Activated naive CD4-positive, alpha-beta T cell treated with anti-CD3 and anti-CD28 coated beads for 36 hours (primary cell): ENCODE results near the gene FLII. TPM values are rescaled to one million over a fixed set of nuclear protein-coding genes. Genes with fewer than 3 reads are reported as not detected.

Experiments
- CTCF ChIA-PET: fragments of 350-600 bp; sonication (Branson Sonifier 250); formaldehyde crosslinking; loops from one replicate; lab custom pipeline; 2021; ENCODE audit warnings: antibody characterized with exemption; lab: Charles Lee
- DNase-seq: peaks from one replicate; pipeline ENCODE4 v3.0.0-alpha.2; 2020
- H3K27ac Mint-ChIP-seq: one replicate; pipeline ENCODE4 v1.8.0; 2021; ENCODE audit warnings: mild to moderate bottlenecking, mixed read lengths
- H3K27me3 Mint-ChIP-seq: one replicate; pipeline ENCODE4 v1.8.0; 2021; ENCODE audit warnings: low read depth, mixed read lengths
- H3K36me3 Mint-ChIP-seq: one replicate; pipeline ENCODE4 v1.8.0; 2021; ENCODE audit warnings: low read depth, mixed read lengths
- H3K4me1 Mint-ChIP-seq: one replicate; pipeline ENCODE4 v1.8.0; 2021; ENCODE audit warnings: low read depth, mixed read lengths
- H3K4me3 Mint-ChIP-seq: one replicate; pipeline ENCODE4 v1.8.0; 2021; ENCODE audit warnings: mild to moderate bottlenecking, moderate library complexity, mixed read lengths
- H3K9me3 Mint-ChIP-seq: one replicate; pipeline ENCODE4 v1.8.0; 2021; ENCODE audit warnings: mixed read lengths
- intact Hi-C: fragments of 100-400 bp; cut with micrococcal nuclease; formaldehyde crosslinking; loops from one replicate; pipeline ENCODE4 v1.15.1; 2023
- total RNA-seq, 2 experiments: library from RNA; stranded (reverse); gene quantifications; one replicate each; pipeline ENCODE4 v1.2.3, GENCODE V29; 2021

Gene FLII
- total RNA-seq, 2 experiments from 2014 or later, result 326 to 328 TPM

DNA sequence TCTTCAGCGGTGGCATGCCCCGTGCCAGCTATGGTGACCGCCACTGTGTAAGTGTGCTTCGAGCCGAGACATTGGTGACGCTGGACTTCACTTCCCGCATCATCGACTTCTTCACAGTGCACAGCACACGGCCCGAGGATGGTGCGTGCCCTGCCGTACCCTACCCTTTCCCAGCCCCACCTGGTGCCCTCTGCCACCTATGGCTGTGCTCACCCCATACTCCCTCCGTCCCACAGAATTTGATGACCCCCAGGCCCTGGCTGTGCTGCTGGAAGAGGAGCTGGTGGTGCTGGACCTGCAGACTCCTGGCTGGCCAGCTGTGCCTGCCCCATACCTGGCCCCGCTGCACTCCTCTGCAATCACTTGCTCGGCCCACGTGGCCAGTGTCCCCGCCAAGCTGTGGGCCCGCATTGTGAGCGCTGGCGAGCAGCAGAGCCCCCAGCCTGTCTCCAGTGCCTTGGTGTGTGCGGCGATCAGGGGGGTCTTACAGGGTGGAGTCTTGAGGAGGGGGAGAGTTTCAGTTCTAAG lies 23.6 kb downstream of the FLII start:
- no peak overlapping the region for H3K4me3 Mint-ChIP-seq
- CTCF ChIA-PET, result no interaction called here
- H3K4me1 Mint-ChIP-seq, result no peaks in the 10 kb centered on the region
- peaks cover 3% of the 10 kb centered on the region for H3K36me3 Mint-ChIP-seq
- H3K9me3 Mint-ChIP-seq, result no peaks in the 10 kb centered on the region
- H3K27me3 Mint-ChIP-seq, result no peaks in the 10 kb centered on the region
- intact Hi-C loops, result no loop called here
- no peak for DNase-seq
- H3K27ac Mint-ChIP-seq, result no peak overlapping the region

DNA sequence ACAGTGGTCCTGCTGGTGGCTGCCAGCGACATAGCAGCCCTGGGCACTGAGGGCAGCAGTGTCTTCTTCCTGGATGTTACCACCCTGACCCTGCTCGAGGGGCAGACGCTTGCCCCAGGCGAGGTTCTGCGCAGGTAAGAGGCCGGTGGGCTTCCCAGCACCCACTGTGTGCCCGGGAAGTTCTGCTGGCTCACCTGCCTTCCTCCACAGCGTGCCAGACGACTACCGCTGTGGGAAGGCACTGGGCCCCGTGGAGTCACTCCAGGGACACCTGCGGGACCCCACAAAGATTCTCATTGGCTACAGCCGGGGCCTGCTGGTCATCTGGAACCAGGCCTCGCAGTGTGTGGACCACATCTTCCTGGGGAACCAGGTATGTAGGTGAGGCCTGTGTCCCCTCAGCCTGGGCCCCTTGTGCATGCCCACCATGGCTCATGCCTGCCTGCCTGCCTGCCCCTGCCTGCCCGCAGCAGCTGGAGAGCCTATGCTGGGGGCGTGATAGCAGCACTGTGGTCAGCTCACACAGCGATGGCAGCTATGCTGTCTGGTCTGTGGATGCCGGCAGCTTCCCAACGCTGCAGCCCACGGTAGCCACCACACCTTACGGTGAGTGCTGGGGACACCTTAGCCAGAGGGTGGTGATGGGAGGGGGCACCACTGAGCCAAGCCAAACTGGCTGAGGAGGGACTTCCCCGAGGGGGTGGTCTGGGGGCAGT lies 24.6 kb downstream of the FLII start:
- intact Hi-C loops, result no loop called here
- Mint-ChIP-seq H3K4me1 (no peaks in the 10 kb centered on the region), H3K36me3 (peaks cover 3% of the 10 kb centered on the region), H3K27ac (no peak overlapping the region), H3K27me3 (no peaks in the 10 kb centered on the region), H3K4me3 (no peak overlapping the region), H3K9me3 (no peaks in the 10 kb centered on the region)
- DNase-seq, result no peak
- CTCF ChIA-PET, result no interaction called here

- H3K9me3 Mint-ChIP-seq, result no peaks in the 10 kb centered on the region
- no peaks in the 10 kb centered on the region for H3K27me3 Mint-ChIP-seq
- intact Hi-C loops, result no loop called here
- H3K4me3 Mint-ChIP-seq, result no peak overlapping the region
- peaks cover 18% of the 10 kb centered on the region for H3K4me1 Mint-ChIP-seq
- H3K27ac Mint-ChIP-seq, result no peak overlapping the region
- CTCF ChIA-PET, result no interaction called here
- H3K36me3 Mint-ChIP-seq, result no peaks in the 10 kb centered on the region
- DNase-seq, result no peak
Observed at GRCh38 chr17:18231164-18231563, 27.4 kb downstream of the FLII start.

- CTCF ChIA-PET, result interaction anchor here (1.3 kb wide), 1 partner anchor 13 kb away, joined by 3 read pairs; no protein-coding TSS in a partner anchor
- H3K9me3 Mint-ChIP-seq, result no peaks in the 10 kb centered on the region
- DNase-seq, result no peak
- H3K36me3 Mint-ChIP-seq, result no peaks in the 10 kb centered on the region
- H3K4me1 Mint-ChIP-seq, result peaks cover 21% of the 10 kb centered on the region
- no peak overlapping the region for H3K4me3 Mint-ChIP-seq
- intact Hi-C loops, result no loop called here
- H3K27ac Mint-ChIP-seq, result no peak overlapping the region
- no peaks in the 10 kb centered on the region for H3K27me3 Mint-ChIP-seq
Observed at GRCh38 chr17:18230288-18231141, 28.0 kb downstream of the FLII start.

DNA sequence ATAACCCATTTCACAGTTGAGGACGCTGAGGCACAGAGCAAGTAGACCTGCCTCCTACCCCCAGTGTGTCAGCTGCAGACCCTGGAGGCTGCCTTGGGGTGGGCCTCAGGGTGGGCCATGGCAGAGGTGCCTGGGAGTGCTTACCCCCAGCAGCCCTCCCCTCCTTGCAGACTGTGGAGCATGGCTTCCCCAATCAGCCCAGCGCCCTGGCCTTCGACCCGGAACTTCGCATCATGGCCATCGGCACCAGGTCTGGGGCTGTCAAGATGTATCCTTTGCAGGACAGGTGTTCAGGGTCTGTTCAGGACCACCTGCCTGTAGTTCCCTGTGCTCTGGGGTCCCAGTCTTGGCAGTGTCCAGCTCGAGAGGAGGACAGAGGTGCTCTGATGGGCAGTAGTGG lies 28.8 kb downstream of the FLII start:
- H3K27ac Mint-ChIP-seq, result no peak overlapping the region
- H3K36me3 Mint-ChIP-seq, result no peaks in the 10 kb centered on the region
- CTCF ChIA-PET, result interaction anchor here (1.3 kb wide), 1 partner anchor 12 kb away, joined by 3 read pairs; no protein-coding TSS in a partner anchor
- H3K9me3 Mint-ChIP-seq, result no peaks in the 10 kb centered on the region
- H3K4me1 Mint-ChIP-seq, result peaks cover 24% of the 10 kb centered on the region
- no peaks in the 10 kb centered on the region for H3K27me3 Mint-ChIP-seq
- intact Hi-C loops, result no loop called here
- no peak for DNase-seq
- no peak overlapping the region for H3K4me3 Mint-ChIP-seq

GRCh38 chr17:18229254-18229653 lies 29.3 kb downstream of the FLII start:
- no peaks in the 10 kb centered on the region for H3K36me3 Mint-ChIP-seq
- no peaks in the 10 kb centered on the region for H3K9me3 Mint-ChIP-seq
- H3K27ac Mint-ChIP-seq, result no peak overlapping the region
- no peak for DNase-seq
- H3K4me1 Mint-ChIP-seq, result peaks cover 24% of the 10 kb centered on the region
- no peaks in the 10 kb centered on the region for H3K27me3 Mint-ChIP-seq
- intact Hi-C loops, result no loop called here
- no peak overlapping the region for H3K4me3 Mint-ChIP-seq
- CTCF ChIA-PET, result interaction anchor here (1.3 kb wide), 1 partner anchor 12 kb away, joined by 3 read pairs; no protein-coding TSS in a partner anchor

GRCh38 chr17:18228176-18228682 lies 30.3 kb downstream of the FLII start:
- intact Hi-C loops, result no loop called here
- DNase-seq, result no peak
- Mint-ChIP-seq H3K36me3 (no peaks in the 10 kb centered on the region), H3K4me1 (peaks cover 24% of the 10 kb centered on the region), H3K27ac (no peak overlapping the region), H3K9me3 (no peaks in the 10 kb centered on the region), H3K27me3 (no peaks in the 10 kb centered on the region), H3K4me3 (no peak overlapping the region)
- CTCF ChIA-PET, result no interaction called here

DNA sequence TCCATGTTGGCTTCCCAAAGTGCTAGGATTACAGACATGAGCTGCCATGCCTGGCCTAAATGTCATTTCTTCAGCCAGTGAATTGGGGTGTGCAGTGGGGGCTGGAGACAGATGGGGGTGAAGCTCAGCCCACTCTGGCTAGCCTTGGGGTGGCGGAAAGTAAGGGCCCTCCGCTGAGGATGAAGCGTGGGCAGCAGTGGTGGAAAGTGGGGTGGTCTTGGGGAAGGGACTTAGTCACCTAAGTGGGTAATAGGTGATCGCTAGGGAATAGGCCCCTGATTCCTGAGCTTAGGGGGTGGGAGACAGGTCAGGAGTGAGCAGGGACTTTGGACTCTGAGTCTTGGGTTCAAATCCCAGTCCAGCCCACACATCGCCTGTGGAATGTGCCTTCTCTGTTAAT lies 30.9 kb downstream of the FLII start:
- intact Hi-C loops, result no loop called here
- no peak overlapping the region for H3K4me3 Mint-ChIP-seq
- no peak overlapping the region for H3K27ac Mint-ChIP-seq
- CTCF ChIA-PET, result no interaction called here
- DNase-seq, result no peak
- no peaks in the 10 kb centered on the region for H3K36me3 Mint-ChIP-seq
- H3K9me3 Mint-ChIP-seq, result no peaks in the 10 kb centered on the region
- H3K4me1 Mint-ChIP-seq, result peaks cover 24% of the 10 kb centered on the region
- H3K27me3 Mint-ChIP-seq, result no peaks in the 10 kb centered on the region

GRCh38 chr17:18226284-18226945 lies 32.1 kb downstream of the FLII start:
- Mint-ChIP-seq H3K4me3 (peak overlapping the region; percentile 91), H3K9me3 (no peaks in the 10 kb centered on the region), H3K4me1 (peaks cover 24% of the 10 kb centered on the region), H3K27ac (peak overlapping the region; percentile 0), H3K36me3 (no peaks in the 10 kb centered on the region), H3K27me3 (no peaks in the 10 kb centered on the region)
- CTCF ChIA-PET, result no interaction called here
- DNase-seq, result no peak
- intact Hi-C loops, result no loop called here

DNA sequence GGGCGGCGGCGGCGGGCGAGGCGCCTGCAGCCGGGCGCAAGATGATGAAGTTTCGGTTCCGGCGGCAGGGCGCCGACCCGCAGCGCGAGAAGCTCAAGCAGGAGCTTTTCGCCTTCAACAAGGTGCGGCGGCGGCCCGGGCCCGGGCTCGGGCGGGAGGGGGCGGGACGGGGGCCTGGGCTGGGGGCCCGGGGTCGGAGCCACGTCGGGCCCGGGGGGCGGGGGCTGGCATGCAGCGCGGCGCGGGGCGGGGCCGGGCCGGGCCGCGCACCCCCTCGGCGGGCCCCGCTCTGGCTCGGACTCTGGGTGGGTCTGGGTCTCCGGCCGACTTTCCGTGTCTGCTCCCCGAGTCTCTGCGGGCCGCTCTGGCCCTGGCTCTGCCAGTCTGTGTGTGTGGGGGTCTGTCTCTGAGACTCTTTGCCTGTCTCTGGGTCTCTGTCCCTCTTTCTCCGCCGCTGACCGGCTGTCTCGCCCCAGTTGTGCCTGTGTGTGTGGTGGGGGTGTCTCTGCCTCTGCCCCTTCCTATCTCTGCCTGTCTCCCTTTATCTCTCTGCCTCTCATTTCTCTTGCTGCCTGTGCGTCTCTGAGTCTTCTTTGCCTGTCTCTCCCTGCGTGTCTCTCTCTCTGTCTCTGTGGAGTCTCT lies 32.8 kb downstream of the FLII start:
- CTCF ChIA-PET, result no interaction called here
- Mint-ChIP-seq H3K27me3 (no peaks in the 10 kb centered on the region), H3K4me1 (peaks cover 24% of the 10 kb centered on the region), H3K36me3 (no peaks in the 10 kb centered on the region), H3K9me3 (no peaks in the 10 kb centered on the region), H3K27ac (peak overlapping the region; percentile 0), H3K4me3 (peak overlapping the region; percentile 91)
- intact Hi-C loops, result loop anchor here (1.0 kb wide), 3 partner anchors 33 to 90 kb away; partner anchors contain the start of genes ALKBH5, FLII and SMCR8
- DNase-seq, result peak; percentile 15

DNA sequence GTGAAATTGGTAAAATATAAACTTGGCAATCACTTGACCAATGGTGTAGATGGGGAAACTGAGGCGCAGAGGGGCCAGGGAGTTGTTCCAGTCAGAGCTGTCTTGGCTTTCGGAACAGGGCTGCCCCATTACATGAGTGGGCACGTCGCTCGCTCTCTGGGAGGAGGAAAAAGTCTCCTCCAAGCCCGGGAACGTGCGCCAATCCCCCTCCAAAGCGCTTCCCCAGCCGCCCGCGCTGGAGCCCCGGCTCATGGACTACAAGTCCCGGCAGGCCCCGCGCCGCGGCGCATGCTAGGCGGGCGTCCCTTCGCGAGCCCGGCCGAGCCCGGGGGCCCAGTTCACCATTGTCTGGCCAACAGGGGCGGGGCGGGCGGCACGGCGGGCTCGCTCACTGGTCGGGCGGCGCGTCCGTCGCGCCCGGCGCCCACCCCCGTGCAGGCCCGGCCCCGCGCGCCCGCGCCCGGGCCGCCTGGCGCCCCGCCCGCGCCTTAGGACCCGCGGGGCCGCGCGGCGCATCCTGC lies 33.4 kb downstream of the FLII start, which contains the start of gene LLGL1:
LLGL1 (plus strand) TSS at position 515 of the 521 bp plus-strand sequence. CDS start 48 bp downstream, outside the sequence.
- Mint-ChIP-seq H3K27ac (peak within 1 kb of the TSS; percentile 0), H3K36me3 (no peaks in the 10 kb centered on the region), H3K27me3 (no peaks in the 10 kb centered on the region), H3K4me1 (peaks cover 24% of the 10 kb centered on the region), H3K4me3 (peak within 1 kb of the TSS; percentile 91), H3K9me3 (no peaks in the 10 kb centered on the region)
- CTCF ChIA-PET, result no interaction called here
- intact Hi-C loops, result loop anchor here (1.0 kb wide), 3 partner anchors 33 to 90 kb away; partner anchors contain the start of genes ALKBH5, FLII and SMCR8
- DNase-seq, result peak; percentile 97
